NCI-H2081 treated with DMSO at 0.1 percent for 48 hours (cell line): ENCODE measurements around the gene NUDT7.

ENCODE experiments used
- DNase-seq: peaks from one replicate; lab custom pipeline; 2025; lab: John Stamatoyannopoulos, UW

NUDT7 gene

DNA sequence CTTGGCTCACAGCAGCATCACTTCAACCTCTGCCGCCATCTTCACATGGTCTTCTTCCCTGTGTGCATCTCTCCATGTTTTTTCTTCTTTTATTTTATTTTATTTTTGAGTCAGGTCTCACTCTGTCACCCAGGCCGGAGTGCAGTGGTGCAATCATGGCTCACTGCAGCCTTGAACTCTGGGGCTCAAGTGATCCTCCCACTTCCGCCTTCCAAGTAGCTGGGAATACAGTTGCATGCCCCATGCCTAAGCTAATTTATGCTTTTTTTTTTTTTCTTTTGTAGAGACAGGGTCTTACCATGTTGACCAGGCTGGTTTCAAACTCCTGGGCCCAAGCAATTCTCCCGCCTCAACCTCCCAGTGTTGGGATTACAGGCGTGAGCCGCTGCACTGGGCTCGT is 1.9 kb downstream of the NUDT7 start:
- DNase-seq: no peak

DNA sequence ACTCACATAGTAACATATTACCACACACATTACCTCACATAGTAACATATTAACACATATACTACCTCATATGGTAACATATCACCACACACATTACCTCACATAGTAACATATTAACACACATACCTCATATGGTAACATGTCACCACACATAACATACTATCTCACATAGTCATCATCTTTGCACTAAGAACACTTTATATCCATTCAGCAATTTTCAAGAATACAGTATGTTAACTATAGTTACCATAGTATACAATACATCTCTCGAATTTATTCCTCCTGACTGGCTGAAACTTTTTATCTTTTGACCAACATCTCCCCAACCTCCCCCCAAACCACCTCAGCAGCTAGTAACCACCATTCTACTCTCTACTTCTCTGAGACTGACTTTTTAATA is 7.6 kb downstream of the NUDT7 start:
- DNase-seq: no peak

DNA sequence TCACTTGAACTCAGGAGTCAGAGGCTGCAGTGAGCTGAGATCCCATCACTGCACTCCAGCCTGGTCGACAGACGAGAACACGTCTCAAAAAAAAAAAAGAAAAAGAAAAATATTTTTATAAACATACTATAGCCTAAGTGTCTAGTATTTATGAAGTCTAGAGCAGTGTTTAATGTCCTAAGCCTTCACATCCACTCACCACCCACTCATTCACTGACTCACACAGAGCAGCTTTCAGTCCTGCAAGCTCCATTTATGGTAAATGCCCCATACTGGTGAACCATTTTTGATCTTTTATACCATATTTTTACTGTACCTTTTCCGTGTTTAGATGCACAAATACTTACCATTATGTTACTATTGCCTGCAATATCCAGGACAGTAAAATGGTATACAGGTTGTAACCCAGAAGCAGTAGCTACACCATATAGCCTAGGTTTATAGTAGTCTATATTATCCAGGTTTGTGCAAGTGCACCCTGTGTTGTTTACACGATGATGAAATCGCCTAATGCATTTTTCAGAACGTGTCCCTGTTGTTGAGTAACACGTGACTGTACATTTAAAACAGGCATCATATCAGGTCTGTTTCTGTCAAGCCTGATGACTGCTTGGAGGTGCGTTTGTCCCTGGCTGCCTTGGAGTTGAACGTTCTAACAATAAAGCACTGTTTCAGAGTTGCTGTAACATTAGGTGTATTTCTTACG is 10.1 kb downstream of the NUDT7 start:
- DNase-seq: no peak

DNA sequence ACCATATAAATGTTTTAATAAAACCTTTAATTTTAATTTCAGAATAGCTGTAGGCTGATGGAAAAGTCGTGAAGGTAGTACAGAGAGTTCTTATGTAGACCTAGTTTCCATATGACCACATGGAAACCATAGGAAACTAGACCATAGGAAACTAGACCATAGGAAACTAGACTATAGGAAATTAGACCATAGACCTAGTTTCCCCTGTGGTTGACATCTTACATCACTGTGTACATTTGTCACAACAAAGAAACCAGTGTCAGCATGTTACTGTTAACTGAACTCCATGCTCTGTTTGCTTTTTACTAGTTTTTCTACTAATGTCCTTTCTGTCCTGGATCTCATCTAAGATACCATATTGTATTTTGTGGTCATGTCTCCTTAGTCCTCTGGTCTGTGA is 14.6 kb downstream of the NUDT7 start:
- DNase-seq: no peak

DNA sequence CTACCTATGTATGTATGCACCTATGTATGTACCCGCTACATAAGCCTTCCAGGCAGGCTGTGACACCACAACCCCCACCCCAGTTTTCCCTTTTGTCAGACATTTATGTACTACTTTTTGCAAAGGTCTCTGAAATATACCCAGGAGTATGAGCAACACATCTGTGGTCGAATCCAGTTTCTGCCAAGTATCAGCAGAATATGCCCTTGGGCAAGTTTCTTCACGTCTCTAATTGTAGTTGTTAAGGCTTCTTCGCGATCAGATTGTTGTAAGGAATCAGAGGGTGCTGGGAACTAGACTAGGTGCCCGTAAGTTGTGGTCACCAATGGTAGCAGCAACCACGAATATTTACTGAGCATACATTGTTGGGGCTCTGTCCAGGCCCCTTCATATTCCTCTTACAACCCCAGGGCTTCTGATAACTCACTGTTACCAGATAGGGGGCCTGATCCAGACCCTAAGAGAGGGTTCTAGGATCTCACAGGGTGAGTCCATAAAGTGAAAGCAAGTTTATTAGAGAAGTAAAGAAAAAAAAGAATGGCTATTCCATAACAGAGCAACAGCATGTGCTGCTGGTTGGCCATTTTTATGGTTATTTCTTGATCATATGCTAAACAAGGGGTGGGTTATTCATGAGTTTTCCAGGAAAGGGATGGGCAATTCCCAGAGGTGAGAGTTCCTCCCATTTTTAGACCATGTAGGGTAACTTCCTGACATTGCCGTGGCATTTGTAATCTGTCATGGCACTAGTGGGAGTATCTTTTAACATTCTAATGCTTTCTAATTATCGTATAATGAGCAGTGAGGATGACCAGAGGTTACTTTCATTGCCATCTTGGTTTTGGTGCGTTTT is 16.6 kb downstream of the NUDT7 start:
- no peak for DNase-seq

DNA sequence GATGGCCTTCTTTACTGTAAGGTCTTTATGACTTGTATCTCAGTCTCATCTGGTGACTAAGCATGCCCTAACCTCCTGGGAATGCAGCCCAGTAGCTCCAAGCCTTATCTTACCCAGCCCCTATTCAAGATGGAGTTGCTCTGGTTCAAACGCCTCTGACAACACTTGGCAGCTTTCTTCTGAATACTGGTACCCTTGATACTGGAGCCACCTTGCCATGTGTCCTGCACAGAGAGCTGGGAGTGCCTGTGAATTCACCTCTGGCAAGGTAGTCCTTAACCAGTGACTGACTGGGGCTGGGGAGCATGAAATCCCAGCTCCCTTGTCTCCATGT is 17.2 kb downstream of the NUDT7 start:
- DNase-seq: no peak

DNA sequence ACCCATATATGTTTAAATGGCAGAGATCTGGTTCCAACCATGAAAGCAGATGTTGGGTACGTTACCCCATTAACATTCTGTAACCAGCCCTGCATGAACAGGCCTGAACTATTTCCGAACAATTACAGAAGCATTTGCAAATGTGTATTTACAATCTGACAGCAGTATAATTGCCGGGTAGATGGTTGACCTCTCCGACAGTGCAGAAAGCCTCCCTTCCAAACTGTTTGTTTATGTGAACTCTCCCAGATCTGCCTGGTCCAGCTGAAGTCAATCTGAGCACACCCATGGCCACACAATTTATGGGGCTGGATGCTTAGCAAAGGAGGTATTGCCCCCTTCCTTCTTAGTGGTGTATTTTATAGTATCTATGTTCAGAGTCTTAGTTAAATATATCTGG is 21.8 kb downstream of the NUDT7 start:
- no peak for DNase-seq

GRCh38 chr16:77745972-77746371 is 23.7 kb downstream of the NUDT7 start:
- DNase-seq: no peak

DNA sequence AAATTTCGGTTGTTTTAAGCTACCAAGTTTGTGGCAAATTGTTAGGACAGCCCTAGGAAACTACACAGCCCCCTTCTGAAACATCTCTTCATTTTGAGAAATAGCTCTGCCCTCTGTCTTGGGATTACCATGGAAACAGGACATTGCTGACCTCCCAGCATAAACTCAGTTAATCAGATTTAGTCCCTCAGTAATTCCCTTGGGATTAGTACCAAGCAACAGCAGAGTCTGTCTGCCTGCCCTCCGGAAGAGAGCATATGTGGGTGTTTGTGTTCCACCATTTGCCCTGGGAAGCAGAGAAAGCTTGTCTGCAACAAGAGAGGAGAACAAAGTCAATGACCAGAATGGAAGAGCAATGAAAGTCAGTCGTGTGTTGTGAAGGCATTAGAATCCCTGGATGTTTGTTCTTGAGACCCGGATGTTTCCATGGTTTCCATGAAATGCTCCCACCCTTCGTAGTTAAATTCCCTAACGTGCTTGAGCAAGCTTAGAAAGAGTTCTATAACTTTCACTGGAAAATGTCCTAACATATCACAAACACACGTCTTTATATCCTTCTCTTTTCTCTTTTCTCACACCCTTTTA is 26.2 kb downstream of the NUDT7 start:
- no peak for DNase-seq

DNA sequence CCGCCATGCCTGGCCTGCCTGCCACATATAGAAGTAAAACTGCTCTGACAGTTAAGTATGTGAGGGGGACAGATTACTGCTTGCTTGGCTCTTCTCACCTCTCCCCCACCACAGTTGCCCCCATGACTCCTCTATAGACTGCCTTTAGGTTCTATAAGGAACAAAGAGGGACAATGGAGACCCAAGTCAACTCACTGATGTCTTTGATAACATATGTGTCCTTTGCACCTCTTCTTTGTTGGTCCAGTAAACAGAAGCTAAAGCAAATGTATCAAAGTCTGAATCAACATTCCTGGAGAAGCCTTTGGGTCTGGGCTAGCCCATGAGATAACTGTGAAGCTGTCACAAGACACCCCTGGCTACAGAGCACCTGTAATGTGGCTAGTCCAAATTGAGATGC is 27.1 kb downstream of the NUDT7 start:
- no peak for DNase-seq

GRCh38 chr16:77758046-77758445 is 35.7 kb downstream of the NUDT7 start:
- DNase-seq: no peak

- DNase-seq: no peak
Measured at GRCh38 chr16:77758508-77758907, 36.2 kb downstream of the NUDT7 start.

GRCh38 chr16:77759201-77759600 is 36.9 kb downstream of the NUDT7 start:
- DNase-seq: no peak

DNA sequence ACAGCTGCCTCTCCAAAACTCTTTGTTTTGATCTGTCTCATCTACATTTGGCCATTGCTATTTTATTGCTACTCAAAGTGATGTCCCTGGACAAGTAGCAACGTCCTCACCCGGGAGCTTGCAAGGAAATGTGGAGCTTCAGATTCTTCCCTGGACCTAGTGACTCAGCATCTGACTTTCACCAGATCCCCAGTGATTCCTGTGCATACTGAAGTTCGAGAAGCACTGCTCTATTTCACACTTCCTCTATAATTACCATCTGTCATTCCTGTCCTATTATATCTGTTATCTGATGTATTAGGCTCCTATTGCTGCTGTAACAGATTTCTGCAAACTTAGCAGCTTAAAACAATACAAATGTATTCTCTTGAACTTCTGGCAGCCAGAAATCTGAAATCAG is 37.5 kb downstream of the NUDT7 start:
- DNase-seq: no peak

DNA sequence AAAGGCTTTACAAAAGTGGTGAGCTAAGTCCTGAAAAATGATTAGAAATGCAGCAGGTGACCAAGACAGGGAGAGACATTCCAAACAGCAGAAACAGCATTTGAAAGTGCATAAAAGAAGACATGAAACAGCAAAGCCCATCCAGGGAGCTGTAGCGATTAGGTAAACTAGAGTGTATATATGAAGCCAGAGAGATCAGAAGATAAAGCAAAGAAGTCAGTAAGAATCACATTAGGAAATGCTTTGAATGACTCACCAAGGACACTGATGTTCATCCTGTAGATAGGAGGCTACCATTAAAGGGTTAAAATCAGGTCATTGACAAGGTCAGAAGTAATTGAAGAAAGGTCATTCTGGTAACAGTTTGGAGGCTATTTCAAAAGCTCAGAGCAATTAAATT is 38.5 kb downstream of the NUDT7 start:
- no peak for DNase-seq

GRCh38 chr16:77761204-77761603 is 38.9 kb downstream of the NUDT7 start:
- no peak for DNase-seq

DNA sequence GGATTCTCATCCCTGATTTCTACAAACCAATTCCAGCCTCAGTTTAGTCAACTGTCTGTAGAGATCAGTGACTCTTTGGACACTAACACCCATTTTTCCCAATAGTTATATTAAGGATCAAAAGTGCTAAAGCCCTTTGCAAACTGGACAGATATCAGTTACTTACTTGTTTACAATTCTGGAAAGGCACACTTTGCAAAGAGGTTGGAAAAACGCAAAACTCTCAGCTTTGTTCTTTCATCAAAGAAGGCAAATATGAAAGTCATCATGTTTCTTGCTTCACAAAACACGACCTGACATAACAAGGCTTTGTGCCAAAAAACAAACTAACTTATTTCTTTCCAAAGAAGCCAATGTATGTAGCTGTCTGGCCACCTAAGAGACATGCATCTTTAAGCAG is 39.9 kb downstream of the NUDT7 start:
- DNase-seq: no peak

DNA sequence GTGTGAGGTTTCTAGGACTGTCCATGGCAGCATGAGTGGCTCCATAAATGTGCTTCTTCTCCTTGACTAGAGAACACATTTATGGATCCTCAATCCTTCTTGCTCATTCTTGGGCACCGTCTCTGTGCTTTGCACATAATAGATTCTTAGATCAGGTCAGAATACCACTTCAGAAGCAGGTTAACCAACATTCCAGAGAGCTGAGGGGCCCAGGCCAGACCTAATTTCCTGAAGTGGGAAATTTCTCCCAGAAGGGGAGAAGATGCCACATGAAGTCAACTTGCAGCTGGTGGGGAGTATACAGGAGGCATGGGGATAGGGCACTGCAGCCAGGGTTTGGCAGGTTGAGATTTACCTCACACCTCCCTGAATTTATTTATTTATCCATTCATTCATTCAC is 41.7 kb downstream of the NUDT7 start:
- no peak for DNase-seq

DNA sequence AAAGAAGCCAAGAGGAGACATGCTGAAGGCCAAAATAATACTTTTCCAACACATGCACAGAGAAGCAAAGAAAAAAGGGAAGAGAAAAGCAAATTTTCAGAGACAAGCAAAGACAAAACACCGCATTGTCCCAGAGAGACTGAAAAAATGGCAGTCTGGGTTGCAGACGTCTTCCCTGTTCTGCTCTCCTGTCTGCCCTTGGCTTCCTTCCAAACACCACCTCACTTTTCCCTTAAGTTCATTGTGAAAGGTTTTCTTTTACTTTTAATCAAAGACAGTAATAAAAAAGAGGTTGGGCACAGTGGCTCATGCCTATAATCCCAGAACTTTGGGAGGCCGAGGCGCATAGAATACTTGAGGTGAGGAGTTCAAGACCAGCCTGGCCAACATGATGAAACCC is 44.9 kb downstream of the NUDT7 start:
- no peak for DNase-seq

DNA sequence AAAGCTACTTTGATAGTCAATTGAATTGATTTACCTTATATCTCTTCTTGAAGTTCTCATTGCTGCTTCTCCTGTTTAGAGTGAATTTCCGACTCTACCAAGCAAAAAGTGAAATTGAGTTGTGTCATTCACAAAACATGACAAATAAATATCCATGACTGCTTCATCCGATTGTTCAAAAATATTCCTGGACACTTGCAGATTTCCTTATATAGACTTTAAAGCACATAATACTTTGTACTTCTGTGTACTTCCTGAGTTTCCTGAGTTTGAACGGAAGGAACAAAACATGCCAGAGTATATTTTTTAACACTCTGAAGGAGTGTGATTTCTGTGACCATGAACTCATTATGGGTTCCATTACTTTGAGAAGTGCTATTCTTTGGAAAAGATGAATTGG is 45.5 kb downstream of the NUDT7 start:
- no peak for DNase-seq

DNA sequence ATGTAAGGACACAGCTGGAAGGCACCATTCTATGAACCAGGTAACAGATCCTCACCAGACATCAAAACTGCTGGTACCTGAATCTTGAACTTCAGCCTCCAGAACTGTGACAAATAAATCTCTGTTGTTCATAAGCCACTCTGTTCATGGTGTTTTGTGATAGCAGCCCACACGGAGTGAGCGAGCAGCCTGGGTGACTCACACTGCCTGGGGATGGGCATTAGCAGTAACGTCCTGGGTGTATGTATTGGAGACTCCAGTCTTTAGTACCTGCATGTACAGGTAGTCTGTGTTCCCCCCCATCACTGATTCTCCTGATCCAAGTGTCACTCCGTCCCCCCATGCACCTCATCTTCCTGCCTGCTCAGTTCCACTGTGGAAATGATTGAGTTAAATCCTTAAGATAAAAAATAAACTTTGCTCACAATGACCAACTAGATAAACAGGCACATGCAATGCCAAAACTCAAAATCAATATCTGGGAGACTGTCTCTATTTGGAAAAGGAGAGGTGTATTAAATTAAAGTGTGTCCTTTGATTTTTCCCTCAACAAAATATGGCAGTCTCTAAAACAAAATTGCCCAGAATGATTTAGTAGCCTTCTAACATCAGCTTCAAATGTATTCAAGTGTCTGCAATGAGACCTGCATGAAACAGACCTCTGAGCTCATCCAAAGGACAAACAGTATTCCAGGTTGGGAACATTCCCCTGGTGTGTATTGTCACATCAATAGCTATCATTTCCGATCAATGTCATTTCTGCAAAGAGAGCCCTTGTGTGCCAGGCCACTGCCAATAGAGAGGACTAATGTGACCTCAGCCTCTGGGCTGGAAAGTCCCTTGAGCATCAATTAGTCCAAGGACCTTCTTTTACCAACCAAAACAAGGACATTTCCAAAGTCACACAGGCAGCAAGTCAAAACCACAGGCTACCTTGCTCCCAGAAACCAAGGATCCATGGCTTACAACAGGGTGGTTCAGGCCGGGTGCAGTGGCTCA is 53.9 kb downstream of the NUDT7 start:
- no peak for DNase-seq

- DNase-seq: no peak
Measured at GRCh38 chr16:77777745-77778144, 55.4 kb downstream of the NUDT7 start.
